Right forelimb (tissue), 1 donor: ENCODE data around the gene LTBP4.
"Not testable (repeated sequence)": the region's sequence is repeated elsewhere in the genome, so short reads cannot be mapped to it uniquely, and the experiment has no call there.

Source experiments
- DNase-seq: peaks from one replicate; pipeline ENCODE4 v3.0.0-alpha.2; 2018

LTBP4 gene

GRCh38 chr19:40601134-40601974, at the start of gene LTBP4:
LTBP4 (plus strand) TSS chr19:40601369; CDS start chr19:40601388, 19 bp downstream.
- peak; percentile 72 for DNase-seq

GRCh38 chr19:40552848-40553247, 48.3 kb upstream of the LTBP4 start:
- DNase-seq: no peak

DNA sequence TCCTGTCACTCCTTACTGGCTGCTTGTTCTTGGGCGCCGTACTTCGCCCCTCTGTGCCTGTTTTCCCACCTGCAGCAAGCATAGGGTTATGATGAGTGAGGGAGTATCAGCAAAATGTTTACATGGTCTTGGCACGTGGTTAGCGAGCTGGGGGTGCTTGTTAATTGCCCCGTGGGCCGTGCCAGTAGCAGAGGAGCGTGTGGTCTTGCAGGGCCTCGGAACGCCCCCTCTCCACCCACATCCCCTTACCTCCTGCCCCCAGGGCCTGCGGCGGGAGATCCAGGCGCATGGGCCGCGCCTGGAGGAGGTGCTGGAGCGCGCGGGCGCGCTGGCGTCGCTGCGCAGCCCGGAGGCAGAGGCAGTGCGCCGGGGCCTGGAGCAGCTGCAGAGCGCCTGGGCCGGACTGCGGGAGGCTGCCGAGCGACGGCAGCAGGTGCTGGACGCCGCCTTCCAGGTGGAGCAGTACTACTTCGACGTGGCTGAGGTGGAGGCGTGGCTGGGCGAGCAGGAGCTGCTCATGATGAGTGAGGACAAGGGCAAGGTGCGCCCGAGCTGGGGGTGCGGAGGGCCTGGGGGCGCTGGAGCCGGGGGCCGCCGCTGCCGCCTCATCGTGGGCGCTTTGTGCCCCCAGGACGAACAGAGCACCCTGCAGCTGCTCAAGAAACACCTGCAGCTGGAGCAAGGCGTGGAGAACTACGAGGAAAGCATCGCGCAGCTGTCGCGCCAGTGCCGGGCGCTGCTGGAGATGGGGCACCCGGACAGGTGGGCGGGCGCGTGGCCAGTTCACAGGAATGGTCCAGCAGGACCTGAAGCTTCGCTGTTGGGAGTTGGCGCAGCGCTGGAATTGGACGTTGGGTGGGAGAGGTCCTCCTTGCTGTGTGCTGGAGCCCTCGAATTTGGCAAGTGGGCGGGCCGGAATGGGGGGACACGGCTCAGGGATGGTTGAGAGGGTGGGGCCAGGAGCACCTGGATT, 47.0 kb upstream of the LTBP4 start:
- no peak for DNase-seq

GRCh38 chr19:40555978-40556689, 45.0 kb upstream of the LTBP4 start:
- no peak for DNase-seq

DNA sequence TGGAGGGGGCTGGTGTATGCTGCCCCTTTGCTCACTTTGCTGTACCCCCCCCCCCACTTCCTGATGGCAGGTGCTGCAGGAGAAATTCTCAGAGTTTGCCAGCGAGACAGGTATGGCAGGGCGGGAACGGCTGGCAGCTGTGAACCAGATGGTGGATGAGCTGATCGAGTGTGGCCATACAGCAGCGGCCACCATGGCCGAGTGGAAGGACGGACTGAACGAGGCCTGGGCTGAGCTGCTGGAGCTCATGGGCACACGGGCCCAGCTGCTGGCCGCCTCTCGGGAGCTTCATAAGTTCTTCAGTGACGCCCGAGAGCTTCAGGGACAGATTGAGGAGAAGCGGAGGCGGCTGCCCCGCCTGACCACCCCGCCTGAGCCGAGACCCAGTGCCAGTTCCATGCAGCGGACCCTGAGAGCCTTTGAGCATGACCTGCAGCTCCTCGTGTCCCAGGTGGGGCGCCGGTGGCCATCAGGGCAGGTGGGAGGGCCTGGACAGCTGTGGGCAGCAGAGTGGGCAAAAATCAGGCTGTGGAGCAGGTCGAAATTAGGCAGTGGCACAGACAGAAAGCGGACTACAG, 44.1 kb upstream of the LTBP4 start:
- no peak for DNase-seq

GRCh38 chr19:40559394-40559793, 41.8 kb upstream of the LTBP4 start:
- no peak for DNase-seq

- no peak for DNase-seq
These were observed 41.1 kb upstream of the LTBP4 start for GRCh38 chr19:40560092-40560507.

DNA sequence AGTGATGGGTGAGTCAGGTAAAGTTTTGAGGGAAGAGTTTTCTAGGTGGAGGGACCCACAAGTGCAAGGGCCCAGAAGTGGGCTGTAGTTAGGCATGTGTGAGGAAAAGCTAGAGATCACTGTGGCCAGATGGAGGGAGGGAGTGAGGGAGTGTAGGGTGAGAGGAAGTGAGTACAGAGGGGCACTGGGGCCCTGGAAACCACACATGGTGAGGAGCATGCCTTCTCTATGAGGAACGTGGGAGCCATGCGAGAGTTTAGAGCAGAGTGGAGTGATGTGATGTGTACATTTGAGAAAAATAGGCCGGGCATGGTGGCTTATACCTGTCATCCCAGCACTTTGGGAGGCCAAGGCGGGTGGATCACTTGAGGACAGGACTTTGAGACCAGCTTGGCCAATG, 39.2 kb upstream of the LTBP4 start:
- DNase-seq: no peak

- DNase-seq: not testable (repeated sequence)
These were observed 36.6 kb upstream of the LTBP4 start for GRCh38 chr19:40564535-40564934.

DNA sequence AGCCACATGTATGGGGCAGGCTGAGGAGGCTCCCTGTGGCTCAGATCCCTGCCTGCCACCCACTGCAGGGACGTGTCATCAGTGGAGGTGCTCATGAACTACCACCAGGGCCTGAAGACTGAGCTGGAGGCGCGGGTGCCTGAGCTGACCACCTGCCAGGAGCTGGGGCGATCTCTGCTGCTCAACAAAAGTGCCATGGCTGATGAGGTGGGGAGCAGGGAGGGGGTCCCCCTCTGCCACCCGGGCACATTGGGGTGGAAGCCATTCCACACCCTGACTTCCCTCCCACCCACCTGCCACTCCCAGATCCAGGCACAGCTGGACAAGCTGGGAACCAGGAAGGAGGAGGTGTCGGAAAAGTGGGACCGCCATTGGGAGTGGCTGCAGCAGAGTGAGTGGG, 35.8 kb upstream of the LTBP4 start:
- DNase-seq: no peak

GRCh38 chr19:40565910-40566495, 35.2 kb upstream of the LTBP4 start:
- DNase-seq: no peak

GRCh38 chr19:40567040-40567749, 34.0 kb upstream of the LTBP4 start:
- no peak for DNase-seq

DNA sequence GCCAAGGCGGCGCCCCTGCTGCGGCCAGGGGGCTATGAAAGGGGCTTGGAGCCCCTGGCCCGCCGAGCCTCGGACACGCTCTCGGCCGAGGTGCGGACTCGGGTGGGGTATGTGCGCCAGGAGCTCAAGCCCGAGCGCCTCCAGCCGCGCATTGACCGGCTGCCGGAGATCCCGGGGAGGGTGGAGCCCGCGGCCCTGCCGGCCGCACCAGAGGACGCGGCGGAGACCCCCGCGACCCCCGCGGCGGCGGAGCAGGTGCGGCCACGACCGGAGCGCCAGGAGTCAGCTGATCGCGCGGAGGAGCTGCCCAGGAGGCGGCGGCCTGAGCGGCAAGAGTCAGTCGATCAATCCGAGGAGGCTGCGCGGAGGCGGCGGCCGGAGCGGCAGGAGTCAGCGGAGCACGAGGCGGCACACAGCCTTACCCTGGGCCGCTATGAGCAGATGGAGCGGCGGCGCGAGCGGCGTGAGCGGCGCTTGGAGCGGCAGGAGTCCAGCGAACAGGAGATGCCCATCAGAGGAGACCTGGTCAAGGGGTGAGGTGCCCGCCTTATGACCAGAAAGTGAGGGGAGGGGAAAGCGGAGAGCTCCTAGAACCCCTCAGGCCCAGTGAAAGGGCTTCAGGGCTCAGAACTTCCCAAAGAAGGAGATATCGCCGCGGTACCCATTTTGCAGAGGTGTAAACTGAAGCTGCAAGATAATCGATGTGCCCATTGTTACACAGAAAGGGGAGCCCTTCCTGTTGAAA, 33.2 kb upstream of the LTBP4 start:
- no peak for DNase-seq

DNA sequence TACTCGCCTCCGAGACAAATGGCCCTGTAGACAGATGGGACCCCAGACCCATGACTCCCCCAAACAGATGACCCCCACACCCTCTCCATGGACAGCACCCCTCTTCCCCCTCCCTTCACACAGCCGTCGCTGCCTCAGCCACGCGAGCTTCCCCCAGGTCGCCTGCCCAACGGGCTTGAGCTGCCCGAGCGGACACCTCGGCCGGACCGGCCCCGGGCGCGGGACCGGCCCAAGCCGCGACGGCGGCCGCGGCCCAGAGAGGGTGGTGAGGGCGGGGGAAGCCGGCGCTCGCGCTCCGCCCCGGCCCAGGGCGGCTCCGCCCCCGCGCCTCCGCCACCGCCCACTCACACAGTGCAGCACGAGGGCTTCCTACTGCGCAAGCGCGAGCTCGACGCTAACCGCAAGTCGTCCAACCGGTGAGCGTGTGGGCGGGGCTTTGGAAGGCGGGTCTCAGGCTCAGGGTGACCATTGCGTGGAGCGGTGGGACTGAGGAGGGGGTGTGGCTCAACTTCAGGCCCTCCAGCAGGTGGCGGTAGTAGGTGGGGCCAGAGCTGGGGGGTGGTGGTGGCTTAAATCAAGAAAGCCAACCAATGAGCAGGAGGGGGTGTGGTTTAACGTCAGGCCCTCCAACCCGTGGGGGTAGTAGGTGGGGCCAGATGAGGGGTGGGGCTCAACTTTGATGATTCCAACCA, 30.7 kb upstream of the LTBP4 start:
- peak; percentile 91 for DNase-seq

GRCh38 chr19:40571005-40571318, 30.2 kb upstream of the LTBP4 start:
- no peak for DNase-seq

DNA sequence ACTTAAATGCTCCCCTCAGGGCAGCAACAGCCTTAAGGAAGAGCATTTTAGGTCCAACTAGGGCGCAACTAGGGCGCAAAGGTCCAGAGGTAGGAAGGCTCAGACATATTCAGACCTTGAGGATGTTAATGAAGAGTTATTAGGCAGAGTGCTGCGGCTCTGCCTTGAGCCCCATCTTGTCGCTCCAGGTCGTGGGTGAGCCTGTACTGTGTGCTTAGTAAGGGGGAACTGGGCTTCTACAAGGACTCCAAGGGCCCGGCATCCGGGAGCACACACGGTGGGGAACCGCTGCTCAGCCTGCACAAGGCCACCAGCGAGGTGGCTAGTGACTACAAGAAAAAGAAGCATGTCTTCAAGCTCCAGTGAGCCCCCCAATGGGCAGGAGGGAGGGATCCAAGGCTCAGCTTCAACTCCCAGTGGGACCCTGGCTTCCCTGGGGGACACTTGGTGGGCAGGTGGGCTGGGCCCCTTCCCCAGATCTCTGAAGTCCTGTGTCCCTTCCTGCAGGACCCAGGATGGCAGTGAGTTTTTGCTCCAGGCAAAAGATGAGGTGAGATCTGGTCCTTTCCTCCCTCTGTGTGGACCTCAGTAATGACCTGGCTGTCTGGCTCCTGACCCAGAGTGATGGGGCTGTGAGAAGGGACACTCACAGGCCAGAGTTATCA, 29.2 kb upstream of the LTBP4 start:
- DNase-seq: no peak

DNA sequence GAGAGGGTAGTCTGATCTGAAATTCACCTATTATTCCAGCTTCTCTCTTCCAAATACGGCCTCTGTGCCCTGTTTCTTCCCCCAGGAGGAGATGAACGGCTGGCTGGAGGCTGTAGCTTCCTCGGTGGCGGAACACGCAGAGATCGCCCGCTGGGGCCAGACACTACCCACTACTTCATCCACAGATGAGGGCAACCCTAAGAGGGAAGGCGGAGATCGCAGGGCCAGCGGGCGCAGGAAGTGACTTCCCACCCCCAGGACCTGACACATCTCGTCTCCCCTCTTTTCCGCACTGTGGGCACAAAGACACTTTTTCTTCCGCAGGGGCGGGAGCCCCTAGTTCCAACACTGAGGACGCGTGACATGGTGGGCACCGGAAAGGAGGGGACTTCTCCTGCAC, 25.8 kb upstream of the LTBP4 start:
- no peak for DNase-seq

DNA sequence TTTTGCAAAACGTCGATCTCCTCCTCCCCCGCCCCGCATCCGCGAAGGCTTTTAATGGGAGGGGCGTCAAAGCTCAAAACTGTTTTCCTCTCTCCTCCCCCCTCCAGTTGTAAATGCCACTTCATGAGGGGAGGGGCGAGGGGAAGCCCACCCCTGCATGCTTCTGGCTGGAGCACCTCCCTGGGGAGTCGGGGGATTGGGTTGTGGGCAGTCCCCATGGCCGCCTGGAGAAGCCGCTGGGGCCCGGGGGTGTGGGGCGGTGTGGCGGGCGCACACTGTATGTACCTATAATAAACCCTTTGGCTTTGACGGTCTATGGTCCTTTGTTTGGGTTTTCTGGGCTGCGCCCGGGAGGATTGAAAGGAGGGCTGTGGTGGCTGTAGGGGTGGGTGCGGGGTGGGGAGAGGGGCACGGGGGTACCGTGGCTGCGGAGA, 25.0 kb upstream of the LTBP4 start:
- DNase-seq: no peak

DNA sequence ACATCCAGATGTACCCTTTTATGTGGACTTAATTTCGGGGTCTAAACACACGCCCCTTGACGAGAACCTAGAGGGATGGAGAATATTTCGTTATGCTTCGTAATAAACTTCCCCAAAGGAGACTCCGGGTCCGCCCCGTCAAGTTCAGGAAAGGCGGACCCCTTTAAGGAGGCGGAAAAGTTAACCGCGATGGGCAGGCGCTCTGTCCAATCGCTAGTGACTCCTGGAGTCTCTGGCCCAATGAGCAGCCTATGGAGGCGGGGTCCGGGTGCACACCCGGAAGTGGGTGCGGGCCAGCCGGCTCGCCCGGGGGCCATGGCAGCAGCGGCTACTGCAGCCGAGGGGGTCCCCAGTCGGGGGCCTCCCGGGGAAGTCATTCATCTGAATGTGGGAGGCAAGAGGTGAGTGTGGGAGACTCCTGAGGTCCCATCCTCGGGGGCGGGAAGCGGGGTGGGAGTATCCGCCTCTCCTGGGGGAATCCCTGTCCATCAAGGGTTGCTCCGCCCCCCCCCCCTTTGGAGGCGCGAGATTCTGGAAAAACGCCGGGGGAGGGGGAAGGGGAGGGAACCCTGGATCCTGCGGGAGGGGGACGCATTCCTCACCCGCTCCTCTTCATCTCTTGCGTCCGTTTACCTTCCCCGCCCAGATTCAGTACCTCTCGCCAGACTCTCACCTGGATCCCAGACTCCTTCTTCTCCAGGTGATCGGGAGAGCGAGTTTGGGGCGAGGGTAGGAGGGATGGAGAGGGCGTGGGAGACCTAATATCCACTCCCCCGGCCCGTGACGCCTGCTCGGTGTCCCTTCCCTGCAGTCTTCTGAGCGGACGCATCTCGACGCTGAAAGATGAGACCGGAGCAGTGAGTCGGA, 24.4 kb upstream of the LTBP4 start, which contains the start of gene SHKBP1:
TSS of gene SHKBP1 (plus strand) at position 289 of the 867 bp plus-strand sequence. CDS start at position 316, 27 bp downstream.
- DNase-seq: peak; percentile 97
